Suprapubic skin (tissue), 4 donors: Measurements from ENCODE around the gene FGF4.

Experiments used
- EP300 ChIP-seq: sonication (generic); formaldehyde crosslinking; IDR thresholded peaks from one replicate; pipeline ENCODE4 v1.6.1; 2017; ENCODE audit warnings: antibody characterized with exemption
- POLR2AphosphoS5 ChIP-seq, 3 donors: sonication (generic); formaldehyde crosslinking; IDR thresholded peaks; one replicate each; pipeline ENCODE4 v1.6.1; 2017; ENCODE audit warnings: antibody characterized with exemption in 3 of 3
- TF ChIP-seq, protein P1 (sequence below), 2 donors: fragments of 200-600 bp in 1 of 2; fragments of 450-650 bp in 1 of 2; sonication (generic) in 1 of 2; IDR thresholded peaks; one replicate each; pipeline ENCODE4 v1.5.1; 2016 to 2019; ENCODE audit warnings: antibody characterized with exemption in 2 of 2, mild to moderate bottlenecking in 1 of 2, moderate library complexity in 1 of 2

DNA sequence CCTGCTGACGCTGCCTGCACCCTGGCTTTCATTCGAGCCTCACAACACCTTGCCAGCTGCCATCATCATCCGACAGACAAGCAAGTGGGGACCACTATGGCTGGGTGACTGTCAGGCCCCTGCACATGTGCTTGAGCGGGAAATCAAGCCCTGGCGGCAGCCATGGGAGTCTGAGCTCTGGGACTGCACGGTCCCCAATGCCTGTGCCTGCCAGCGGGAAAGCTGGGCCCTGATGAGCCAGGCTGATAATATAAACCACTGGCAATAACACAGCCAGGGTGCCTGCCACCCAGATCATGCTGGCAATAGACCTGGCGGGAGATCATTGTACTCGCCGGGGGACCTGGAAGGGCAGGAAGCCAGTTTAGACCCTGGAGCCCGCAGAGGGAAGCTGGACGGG, 41.5 kb upstream of the FGF4 start:
- TF ChIP-seq POLR2AphosphoS5 (IDR thresholded peaks at IDR 0.05) = no peak
- TF ChIP-seq, protein P1, sequence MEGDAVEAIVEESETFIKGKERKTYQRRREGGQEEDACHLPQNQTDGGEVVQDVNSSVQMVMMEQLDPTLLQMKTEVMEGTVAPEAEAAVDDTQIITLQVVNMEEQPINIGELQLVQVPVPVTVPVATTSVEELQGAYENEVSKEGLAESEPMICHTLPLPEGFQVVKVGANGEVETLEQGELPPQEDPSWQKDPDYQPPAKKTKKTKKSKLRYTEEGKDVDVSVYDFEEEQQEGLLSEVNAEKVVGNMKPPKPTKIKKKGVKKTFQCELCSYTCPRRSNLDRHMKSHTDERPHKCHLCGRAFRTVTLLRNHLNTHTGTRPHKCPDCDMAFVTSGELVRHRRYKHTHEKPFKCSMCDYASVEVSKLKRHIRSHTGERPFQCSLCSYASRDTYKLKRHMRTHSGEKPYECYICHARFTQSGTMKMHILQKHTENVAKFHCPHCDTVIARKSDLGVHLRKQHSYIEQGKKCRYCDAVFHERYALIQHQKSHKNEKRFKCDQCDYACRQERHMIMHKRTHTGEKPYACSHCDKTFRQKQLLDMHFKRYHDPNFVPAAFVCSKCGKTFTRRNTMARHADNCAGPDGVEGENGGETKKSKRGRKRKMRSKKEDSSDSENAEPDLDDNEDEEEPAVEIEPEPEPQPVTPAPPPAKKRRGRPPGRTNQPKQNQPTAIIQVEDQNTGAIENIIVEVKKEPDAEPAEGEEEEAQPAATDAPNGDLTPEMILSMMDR (IDR thresholded peaks at IDR 0.05) = no peak
- TF ChIP-seq EP300 = no peak
